Retinal pigment epithelial cell (primary cell): ENCODE data around the gene NMT1.
A peak's percentile ranks its signal among the peaks of the same experiment; 100 is the strongest.

Experiments used
- DNase-seq: peaks from one replicate; pipeline ENCODE4 v3.0.0-alpha.2; 2010; ENCODE audit warnings: low read depth
- H3K4me3 ChIP-seq: 2 replicates; pipeline ENCODE4 v1.5.1; 2011; ENCODE audit warnings: mild to moderate bottlenecking, low read length, control low read depth, moderate library complexity
- CTCF ChIP-seq: conservative IDR thresholded peaks from 2 replicates; pipeline ENCODE4 v1.5.1; 2011; ENCODE audit warnings: low read depth, low read length, control low read depth, inconsistent platforms

Gene NMT1

DNA sequence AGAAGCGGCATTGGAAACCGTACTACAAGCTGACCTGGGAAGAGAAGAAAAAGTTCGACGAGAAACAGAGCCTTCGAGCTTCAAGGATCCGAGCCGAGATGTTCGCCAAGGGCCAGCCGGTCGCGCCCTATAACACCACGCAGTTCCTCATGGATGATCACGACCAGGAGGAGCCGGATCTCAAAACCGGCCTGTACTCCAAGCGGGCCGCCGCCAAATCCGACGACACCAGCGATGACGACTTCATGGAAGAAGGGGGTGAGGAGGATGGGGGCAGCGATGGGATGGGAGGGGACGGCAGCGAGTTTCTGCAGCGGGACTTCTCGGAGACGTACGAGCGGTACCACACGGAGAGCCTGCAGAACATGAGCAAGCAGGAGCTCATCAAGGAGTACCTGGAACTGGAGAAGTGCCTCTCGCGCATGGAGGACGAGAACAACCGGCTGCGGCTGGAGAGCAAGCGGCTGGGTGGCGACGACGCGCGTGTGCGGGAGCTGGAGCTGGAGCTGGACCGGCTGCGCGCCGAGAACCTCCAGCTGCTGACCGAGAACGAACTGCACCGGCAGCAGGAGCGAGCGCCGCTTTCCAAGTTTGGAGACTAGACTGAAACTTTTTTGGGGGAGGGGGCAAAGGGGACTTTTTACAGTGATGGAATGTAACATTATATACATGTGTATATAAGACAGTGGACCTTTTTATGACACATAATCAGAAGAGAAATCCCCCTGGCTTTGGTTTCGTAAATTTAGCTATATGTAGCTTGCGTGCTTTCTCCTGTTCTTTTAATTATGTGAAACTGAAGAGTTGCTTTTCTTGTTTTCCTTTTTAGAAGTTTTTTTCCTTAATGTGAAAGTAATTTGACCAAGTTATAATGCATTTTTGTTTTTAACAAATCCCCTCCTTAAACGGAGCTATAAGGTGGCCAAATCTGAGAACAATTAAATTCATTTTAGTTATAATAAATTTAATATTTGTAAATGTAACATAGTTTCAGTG lies 88.8 kb downstream of the NMT1 start:
- H3K4me3 ChIP-seq: peak overlapping the region; percentile 96
- DNase-seq: no peak
- TF ChIP-seq CTCF: no peak

DNA sequence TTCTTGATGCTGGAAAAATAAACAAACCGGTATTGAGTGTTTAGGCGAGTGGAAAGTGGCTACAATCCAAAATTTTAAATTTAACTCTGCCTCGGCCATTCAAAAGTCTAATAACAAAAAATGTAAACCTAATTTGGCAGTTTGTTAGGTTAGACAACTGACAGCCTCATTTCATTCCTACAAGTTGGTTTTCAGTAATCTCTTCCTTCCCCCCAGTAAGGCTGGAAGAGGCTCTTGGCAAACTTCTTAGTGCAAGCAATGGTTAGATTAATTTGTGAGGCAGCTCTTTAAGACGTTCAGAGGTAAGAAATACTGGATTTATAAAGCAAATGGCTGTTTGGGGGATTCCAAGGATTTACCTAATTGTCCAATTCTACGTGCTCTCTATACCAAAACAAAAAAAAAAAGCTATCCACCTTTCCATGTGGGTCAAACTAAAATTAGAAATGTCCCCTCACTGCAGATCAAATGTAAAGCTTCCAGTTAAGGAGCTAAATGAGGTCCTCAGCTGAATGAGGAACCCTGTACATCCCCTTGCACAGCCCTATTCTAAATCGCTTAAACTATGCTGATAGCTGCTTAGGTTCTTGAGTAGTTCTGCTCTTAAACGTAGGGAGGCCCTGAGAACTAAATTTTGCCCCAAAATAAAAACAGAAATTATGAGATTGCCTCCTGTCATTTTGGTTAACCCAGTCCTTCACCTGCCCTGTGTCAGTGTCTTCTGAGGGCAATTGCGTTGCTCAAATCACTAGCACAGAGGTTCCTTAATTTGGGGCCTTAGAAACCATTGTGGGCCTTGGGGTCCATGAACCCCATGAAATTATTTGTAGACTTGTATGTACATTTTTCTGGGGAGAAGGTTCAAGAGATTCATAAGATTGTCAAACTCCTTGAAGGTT lies 90.0 kb downstream of the NMT1 start:
- no peak for DNase-seq
- no peak for TF ChIP-seq CTCF
- peak overlapping the region; percentile 96 for H3K4me3 ChIP-seq

DNA sequence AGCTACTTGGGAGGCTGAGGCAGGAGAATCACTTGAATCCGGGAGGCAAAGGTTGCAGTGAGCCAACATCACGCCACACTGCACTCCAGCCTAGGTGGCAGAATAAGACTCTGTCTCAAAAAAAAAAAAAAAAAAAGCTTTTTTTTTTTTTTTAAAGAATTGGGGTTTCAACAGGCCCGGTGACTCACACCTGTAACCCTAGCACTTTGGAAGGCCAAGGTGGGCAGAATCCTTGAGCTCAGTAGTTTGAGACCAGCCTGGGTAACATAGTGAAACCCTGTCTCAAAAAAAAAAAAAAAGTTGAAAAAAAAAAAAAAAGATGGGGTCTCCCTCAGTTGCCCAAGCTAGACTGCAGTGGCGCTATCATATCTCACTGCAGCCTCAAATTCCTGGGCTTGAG lies 93.9 kb downstream of the NMT1 start:
- DNase-seq: no peak
- no peak for TF ChIP-seq CTCF

GRCh38 chr17:45155483-45155882 lies 94.4 kb downstream of the NMT1 start:
- DNase-seq: no peak
- no peak overlapping the region for H3K4me3 ChIP-seq

More for the DNA sequence above, 93.9 kb downstream of the NMT1 start:
- no peak overlapping the region for H3K4me3 ChIP-seq

DNA sequence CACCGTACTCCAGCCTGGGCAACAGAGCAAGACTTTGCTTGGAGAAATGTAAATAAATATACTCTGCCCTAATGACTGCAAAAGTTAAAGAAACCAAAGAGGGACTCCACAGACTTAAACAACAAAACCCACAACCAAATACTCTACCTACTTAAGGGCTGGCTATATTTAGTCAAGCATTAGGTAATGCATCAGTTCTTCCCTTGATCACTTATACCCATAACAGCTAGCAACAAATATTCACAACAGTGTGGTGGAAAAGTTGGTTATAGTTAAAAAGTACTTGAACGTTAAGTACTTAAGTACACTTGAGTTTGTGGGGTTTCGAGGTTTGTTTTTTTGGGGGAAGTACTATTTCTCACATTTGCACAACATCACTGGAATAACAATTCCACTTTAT lies 95.1 kb downstream of the NMT1 start:
- TF ChIP-seq CTCF: no peak
- DNase-seq: no peak

More at GRCh38 chr17:45155483-45155882, 94.4 kb downstream of the NMT1 start:
- TF ChIP-seq CTCF: no peak

More for the DNA sequence above, 95.1 kb downstream of the NMT1 start:
- no peak overlapping the region for H3K4me3 ChIP-seq
